HG02970 (cell line): ENCODE results near the gene NRBP1.

Experiments
- ATAC-seq: cut with Tn5 transposase; IDR thresholded peaks from one replicate; pipeline ENCODE4 v1.9.1; 2021; ENCODE audit warnings: mild to moderate bottlenecking, moderate library complexity, moderate number of reproducible peaks; ENCODE audit not compliant: unreplicated experiment, low FRiP score

Gene NRBP1

DNA sequence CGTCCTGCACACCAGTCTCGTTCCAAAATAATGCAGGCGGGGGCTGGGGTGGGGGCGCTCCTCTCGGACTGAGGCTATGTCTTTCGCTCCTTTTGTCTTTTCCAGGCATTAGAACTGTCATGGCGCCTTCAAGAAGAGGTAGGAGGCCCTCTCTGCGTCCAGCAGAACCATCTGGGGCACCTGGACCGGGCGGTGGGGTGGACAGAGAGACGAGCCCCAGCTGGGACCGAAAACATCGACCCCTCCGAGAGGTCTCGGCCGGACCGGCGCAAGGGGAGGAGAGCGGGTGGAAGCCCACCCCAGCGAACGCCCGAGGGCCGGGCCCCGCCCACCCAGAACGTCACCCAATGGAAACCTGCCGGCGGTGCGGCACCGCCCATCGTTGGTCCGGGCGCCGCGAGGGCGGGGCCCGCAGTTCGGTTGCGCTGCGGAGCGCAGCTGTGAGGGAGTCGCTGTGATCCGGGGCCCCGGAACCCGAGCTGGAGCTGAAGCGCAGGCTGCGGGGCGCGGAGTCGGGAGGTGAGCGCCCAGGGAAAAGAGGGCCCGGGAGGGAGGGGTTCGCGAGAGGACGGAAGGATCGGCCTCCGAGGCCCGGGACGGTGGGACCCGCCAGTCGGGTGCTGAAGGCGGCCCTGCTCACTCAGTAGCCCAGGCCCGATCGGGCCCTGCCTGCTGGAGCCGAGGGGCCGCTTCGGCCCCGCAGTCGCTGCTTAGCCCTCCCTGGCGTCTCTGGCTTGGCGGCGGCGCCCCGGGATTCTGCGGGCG, at the start of gene NRBP1:
TSS of gene NRBP1 (plus strand) at position 419 of the 765 bp plus-strand sequence. CDS start 4,643 bp downstream, outside the sequence.
- ATAC-seq = peak; percentile 87

DNA sequence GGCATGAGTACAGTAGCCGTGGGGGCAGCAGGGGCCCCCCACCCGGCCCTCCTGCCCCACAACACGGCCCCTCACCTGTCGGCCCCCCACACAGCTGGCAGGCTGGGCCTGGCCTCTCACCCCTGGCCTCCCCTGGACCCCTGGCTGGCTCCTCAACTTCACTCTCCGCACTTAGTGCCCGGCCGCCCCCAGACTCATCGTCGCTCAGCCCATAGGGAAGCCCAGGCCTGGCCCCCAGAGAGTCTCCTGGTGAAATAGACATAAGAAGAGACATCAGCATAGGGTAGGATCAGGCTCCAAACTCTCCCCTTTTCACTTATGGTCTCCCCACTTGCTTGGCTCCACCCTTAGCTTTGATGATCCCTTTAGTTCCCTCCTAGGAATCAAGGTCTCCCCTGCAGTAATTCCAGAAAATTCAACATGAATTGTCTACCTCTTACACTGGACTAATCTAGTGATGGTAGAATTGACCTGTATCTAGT, 49.6 kb upstream of the NRBP1 start:
- no peak for ATAC-seq

DNA sequence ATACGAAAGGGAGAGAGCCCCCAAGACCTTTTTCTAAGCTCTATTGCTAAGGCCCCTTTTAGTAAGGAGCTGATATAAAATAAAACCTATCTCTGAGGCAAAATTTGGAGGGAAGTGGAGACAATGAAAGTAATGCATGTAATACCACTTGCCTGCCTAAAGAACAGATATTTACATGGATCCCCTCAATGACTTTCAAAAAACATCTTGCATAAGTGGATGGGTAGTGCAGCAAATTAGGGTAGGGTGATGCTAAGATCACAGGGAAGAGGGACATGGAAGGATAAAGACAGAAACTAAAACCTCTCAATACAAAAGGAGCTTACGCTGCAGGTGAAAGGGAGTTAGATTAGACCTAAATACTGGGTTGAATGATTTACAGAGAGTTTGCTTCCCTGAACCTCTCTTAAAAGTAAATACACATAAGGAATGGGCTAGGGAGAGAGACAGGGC, 49.0 kb upstream of the NRBP1 start:
- ATAC-seq = no peak

DNA sequence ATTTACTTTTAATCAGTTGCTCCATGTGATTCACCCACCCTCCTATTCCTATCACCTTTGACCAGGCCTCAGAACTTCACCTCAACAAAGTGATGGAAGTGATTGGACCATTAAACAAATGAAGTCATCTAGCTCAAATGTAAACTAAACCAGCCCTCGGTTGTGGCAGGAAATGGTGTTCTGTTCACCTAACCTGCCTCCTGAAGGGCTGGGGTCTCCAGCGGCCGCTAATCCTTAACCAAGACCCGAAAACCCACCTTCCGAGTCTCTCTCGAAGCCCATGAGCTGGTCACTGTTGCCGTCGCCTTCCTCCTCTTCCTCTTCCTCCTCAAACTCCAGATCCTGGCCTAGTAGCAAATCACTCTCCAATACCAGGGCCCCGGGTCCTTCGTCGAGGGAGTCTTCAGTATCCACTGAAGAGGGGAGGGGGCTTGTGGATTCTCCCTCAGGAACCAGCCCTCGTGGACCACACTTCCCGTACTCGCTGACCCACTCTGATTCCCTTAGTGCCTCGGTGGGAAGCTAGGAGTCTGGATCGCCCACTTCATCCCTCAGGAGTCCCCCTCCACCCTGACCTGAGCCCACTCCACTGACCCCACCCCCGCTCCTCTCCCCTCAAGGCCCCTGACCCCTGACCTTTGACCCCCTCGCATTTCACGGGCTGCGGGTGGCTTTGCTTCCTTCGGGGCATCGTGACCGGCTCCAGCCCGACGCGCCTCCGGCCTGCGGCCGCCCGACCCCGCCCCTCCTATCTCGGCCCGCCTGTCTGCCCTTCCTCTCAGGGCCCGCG, 48.4 kb upstream of the NRBP1 start:
- peak; percentile 19 for ATAC-seq

DNA sequence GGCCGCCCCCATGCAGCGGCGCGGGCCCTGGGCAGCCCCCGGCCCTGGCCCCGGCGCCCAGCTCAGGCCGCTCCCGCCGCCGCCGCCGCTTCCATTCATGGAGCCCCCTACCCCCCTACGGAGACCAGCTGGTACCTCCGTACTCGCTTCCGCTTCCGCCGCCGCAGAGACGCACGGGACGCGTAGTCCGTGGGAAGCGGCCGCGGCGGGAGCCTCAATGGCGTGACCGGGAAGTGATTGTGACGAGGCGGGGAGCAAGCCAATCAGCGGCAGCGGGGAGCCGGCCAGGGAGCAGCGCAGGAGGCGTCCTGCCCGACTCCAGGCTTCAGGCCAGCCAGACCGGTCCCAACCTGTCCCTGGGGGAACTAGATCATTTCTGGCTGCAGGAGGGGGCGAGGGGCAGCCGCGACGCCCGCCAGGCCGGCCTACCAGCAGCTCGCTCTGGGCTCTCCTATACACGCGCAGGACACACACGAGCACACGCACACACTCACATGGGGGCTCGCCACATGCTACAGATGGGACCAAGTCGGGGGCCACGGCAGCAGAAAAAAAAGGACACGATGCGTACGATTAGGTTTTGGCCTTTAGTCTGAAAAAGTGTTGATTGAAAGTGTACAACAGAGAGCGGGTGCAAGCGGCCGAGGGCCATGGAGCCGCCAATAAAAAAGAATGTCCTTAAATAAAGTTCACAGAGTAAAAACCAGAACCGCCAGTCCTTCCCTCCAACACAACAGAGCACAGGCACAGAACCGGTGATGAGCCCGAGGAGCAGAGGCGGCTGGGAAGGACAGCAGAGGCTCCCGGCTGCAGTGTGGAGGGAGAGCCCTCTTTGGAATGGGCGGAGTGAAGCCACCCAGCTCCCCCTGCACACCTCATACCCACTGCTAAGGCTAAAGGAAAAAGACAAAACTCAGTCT, 47.5 kb upstream of the NRBP1 start, which contains the start of gene ZNF513:
TSS of gene ZNF513 (minus strand) at position 109 of the 920 bp plus-strand sequence. CDS start 208 bp downstream, outside the sequence.
- ATAC-seq = peak; percentile 73

DNA sequence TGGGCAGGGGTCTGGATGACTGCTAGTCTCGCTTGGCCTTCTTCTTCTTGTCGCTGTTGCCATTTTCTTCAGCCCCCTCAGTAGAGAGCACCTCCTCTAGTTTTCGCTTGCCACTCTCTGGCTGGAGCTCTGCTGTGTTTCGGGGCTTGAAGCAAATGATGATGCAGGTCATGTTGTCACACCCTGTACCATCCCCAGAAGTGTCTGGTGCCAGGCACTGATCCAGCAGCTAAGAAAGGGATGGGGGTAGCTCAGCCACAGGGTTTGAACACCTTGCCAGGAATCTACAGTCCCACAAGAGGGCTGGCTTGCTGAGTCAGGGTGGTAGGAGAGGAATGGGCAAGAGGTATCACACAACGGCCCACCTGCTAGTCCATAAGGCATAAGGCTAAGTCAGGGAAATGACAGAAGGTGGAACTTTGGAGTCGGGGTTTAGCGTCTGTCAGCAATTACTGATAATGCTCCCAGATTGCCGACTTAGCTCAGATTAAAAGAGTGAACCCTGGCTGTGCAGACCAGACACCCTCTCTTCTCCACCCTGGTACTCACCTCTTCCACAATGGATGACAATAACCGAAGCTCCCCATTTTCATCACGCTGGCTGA, 46.8 kb upstream of the NRBP1 start:
- ATAC-seq = no peak

DNA sequence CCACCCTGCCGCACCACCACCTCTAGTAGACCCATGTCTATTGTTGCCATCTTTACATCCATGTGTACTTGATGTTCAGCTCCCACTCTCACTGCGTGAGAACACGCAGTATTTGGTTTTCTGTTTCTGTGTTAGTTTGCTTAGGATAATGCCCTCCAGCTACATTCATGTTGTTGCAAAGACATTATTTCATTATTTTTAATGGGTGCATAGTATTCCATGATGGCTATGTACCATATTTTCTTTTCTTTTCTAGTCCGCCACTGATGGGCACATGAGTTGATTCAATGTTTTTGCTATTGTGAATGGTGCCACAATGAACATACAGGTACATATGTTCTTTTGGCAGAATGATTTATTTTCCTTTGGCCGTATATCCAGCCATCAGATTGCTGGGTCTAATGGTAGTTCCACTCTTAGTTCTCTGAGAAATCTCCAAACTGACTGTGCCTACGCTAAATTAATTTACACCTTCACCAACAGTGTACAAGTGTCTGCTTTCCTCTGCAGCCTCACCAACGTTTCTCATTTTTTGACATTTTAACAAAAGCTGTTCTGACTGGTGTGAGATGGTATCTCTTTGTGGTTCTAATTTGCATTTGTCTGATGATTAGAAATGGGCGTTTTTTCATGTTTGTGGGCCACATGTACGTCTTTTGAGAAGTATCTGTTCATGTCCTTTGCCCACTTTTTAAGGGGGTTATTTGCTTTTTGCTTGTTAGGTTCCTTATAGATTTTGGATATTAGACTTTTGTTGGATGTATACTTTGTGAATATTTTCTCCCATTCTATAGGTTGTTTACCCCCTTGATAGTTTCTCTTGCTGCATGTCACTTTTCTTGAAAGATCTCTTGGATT, 37.4 kb upstream of the NRBP1 start:
- ATAC-seq = no peak

DNA sequence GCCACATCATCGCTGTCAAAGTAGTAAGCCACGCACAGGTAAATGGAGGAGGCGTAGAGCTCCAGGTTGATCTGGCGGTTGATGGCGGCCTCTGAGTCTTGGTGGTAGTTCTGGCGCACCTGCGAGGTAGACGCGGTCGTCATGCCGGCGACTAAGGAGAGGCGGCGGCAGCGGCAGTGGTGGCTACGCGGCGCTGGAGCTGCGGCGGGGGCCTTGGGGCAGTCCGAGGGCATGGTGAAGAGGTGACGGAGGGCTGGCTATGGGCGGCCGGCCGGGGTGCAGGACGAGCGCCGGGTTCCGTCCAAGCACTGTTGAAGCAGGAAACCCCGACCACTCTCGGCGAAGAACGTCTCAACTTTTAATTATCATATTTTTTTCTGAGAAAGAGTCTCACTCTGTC, 35.2 kb upstream of the NRBP1 start:
- no peak for ATAC-seq

DNA sequence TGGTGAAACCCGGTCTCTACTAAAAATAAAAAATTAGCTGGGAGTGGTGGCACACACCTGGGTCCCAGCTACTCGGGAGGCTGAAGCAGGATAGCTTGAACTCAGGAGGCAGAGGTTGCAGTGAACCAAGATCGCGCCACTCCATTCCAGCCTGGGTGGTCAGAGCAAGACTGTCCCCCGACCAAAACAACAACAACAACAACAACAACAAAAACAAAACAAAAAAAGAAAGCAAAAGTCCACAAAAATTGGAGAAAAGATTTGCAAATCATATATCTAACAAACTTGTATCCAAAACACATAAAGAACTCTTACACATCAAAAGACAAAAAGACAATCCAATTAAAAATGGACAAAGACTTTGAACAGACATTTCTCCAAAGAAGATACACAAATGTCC, 29.5 kb upstream of the NRBP1 start:
- ATAC-seq = no peak

DNA sequence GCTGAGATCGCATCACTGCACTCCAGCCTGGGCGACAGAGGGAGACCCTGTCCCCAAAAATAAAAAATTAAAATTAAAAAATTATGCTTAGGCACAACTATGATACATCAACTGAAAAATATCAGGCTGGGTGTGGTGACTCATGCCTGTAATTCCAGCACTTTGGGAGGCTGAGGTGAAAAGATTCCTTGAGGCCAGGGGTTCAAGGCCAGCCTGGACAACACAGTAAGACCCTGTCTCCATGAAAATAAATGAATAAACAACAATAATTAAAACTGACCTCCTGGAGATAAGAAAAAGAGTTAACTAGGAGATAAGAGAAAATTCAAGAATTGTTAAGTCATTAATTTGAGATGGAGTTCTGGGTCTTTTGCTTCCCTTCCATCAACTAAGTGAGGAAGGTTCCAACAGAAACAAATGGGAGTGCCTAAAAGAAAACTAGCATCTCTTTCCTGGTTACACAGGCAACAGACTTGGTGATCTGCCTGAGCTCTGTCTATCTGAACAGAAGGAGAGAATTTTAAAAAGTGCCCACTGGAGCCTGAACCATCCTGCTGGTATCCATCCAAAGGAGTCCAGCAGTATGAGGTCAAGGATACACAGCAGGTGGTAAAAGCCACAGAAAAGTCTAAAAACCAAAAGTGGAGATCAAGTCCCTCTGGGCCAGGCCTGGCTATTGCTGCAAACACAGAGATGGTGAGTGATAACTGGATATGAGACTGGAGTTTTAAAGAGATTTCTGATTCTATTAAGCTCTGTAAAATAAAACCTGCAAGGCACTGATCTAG, 27.9 kb upstream of the NRBP1 start:
- ATAC-seq = no peak

DNA sequence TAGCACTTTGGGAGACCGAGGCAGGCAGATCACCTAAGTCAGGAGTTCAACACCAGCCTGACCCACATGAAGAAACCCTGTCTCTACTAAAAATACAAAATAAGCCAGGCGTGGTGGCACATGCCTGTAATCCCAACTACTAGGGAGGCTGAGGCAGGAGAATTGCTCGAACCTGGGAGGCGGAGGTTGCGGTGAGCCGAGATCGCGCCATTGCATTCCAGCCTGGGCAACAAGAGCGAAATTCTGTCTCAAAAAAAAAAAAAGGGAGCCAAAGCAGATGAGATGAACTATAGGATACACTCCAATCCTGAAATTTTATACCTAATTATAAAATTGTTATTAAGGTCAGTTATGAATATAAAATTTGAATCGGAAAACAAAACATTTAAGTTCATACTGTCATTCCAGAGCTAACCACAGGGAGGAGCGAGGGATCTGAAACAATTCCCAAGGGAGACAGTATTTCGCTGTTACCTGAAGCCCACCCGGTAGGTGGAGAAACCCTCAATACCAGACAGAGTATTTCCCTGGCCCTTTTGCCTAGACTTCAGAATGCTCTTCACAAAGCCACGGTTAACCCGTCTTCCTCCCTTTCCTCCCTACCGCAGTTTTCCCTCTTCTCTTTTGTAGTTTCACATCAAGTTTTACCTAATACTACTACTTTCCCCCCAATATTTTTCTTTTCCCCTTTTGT, 20.5 kb upstream of the NRBP1 start:
- no peak for ATAC-seq

DNA sequence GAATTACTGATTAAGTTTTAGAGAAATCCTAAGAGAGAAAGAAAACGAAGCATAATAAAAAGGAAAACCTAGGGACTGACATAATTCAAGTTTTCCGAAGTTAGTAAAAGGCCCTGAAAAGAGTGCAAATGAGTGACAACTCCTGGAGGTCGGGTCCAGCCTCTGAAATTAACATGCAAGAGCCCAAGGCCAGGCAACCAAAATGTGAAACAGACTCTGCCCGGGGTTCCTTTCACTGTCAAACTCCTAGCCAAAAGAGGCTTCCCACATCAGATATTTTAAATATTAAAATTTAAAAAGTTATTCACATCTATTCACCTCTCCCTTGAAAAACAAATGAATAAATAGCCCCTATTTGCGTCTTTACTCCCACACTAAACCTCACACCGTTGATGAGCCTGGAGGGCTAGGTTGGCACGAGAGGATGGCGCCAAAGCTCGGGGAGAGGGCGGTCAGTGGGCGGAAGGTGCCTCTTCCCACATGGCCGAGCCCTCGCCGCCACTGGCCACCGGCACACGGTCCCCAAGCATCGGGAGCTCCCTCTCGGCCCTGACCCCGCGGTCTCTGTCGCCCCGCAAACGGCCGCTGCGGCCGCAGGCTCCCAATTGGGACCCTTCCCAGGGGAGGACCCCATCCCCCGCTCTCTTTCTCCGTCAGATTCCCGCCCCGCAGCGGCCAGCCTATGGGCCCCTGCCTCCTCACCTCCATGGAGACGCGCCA, 19.7 kb upstream of the NRBP1 start:
- peak; percentile 12 for ATAC-seq

DNA sequence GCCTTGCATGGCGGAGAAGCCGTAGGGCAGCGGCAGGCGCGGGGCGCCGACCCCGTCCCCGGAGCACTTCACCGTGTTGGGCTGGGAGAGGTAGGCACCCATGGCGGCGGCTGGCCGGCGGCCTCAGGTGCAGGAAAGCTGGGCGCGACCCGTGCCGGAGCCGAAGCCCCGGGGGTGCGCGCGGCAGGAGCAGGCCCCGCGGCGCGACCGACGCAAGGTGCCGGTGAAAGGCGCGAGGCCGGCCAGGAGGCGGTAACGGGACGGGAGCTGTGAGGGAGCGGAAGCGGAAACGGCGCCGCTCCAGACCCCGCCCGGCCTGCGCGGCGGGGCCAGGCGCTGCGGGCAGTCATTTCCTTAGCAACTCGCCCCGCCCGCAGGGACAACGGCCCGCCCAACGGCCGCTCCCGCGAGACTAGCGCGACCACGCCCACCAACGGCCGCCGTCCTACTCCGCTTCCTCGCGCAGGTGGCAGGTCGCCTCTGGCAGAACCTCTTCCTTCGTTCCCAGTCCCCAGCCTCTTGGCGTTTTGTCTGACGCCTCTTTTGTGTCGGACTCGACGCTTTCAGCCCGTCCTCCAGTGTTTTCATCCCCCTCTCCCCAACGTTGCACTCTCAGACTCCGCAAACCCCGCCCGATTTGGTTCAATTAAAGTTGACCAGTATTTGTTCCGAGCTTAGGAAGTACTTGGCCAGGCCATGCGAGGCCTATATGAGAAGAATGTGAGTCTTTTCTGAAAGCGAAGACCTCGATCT, 18.9 kb upstream of the NRBP1 start, which contains the start of gene PPM1G:
TSS of gene PPM1G (minus strand) at position 271 of the 753 bp plus-strand sequence. CDS start at position 102, 169 bp downstream.
- ATAC-seq = peak; percentile 95

DNA sequence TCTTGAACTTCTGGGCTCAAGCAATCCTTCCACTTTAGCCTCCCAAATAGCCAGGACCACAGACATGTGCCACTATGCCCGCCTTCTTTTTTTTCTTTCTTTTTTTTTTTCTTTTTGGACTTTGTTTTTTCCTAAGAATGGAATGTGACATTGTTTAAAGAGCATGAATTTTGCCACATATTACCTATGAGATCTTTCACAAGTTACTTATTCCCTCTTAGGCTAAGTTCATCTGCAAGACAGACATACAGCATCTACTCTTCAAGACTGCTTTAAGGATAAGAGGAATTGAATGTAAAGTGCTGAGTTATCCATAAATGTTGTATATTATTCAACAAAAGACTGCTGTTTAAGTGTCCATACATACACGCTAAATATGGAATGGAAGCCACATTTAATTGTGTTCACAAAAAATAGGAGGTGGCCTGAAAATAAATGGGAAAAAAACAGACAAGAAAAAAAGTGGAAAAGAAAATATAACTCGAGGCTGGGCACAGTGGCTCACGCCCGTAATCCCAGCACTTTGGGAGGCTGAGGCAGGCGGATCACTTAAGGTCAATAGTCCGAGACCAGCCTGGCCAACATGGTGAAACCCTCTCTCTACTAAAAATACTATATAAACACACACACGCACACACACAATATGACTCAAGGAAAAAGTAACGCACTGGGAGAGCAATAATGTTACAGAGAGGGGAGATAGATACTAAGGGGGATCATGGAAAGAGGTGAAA, 15.8 kb upstream of the NRBP1 start:
- ATAC-seq = no peak

DNA sequence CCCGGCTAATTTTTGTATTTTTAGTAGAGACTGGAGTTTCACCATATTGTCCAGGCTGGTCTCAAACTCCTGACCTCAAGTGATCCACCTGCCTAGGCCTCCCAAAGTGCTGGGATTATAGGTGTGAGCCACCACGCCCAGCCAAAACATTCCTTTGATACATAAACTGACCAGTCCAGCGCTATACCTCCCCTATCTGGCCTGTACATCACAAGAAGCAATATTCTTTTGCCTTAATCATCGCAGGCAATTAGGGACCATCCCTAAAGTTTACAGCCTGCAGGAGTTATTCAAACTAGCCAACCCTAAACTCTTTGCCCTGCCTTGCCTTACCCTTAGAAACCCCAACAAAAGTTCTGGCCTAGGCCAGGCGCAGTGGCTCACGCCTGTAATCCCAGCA, 12.3 kb upstream of the NRBP1 start:
- ATAC-seq = no peak

DNA sequence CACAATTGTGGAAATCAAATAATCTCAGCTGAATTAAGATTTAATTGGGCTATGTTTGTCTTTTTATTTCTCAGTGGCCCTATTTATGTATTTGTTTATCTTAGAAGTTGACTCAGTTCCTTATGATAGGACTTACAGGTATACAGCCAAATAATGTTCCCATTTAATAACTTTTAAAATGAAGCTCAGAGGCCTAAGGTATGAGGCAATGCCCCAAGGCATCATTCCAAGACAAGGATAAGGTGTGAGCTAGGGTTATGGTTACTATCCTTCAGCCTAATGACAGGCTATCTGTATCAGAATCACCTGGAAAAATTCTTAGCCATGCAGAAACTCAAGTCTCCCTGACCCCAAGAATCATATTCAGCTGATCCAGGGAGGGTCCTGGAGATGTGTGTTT, 7.4 kb upstream of the NRBP1 start:
- no peak for ATAC-seq
